Stromal cell of bone marrow (primary cell): Measurements from ENCODE around the gene HOXC13.

Experiments used
- DNase-seq: peaks from one replicate; pipeline ENCODE4 v3.0.0-alpha.2; 2012; ENCODE audit warnings: low read depth

Gene HOXC13

DNA sequence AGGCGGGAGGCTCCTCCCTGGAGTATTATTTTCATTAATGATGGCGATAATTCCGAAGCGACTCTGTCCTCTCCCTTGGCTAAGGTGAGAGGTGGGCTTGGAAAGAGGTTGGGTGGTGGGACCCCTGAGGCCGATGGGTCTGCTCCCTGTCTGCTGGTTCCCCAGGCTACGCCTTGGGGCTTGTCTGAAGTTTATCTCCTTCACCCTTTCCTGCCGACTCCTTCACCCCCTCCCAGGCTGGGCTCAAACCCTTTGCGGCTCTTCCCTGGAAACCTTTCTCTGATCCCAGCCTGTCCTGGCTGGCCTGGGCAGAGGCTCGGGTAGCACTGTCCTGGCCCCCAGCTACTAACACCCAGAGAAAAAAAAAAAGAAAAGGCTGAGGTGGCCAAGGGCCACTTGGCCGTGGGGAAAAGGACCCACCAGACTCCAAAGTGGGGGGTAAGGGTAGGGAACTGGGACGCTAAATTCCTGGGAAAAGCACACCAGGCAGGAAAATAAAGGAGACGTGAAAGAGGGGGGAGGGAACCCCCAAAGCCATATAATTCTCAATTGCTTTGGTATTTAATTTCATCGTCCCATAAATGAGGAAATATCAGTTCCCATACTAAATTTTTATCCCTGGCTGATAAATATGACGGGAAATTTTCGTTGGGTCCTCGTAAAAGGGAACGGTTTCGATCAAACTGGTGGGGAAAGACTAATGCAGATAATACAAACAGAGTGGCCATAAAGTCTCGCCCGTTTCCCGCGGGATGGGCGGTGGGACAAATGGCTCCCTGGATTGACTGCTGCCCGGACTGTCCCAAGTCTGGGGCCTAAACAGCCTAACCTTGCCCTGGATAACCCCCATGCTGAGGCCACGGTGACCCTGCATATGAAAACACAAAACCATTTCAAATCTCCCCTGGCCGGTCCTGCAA, 44.3 kb downstream of the HOXC13 start:
- no peak for DNase-seq

- DNase-seq = no peak
These were observed 44.9 kb downstream of the HOXC13 start for GRCh38 chr12:53983568-53983949.

DNA sequence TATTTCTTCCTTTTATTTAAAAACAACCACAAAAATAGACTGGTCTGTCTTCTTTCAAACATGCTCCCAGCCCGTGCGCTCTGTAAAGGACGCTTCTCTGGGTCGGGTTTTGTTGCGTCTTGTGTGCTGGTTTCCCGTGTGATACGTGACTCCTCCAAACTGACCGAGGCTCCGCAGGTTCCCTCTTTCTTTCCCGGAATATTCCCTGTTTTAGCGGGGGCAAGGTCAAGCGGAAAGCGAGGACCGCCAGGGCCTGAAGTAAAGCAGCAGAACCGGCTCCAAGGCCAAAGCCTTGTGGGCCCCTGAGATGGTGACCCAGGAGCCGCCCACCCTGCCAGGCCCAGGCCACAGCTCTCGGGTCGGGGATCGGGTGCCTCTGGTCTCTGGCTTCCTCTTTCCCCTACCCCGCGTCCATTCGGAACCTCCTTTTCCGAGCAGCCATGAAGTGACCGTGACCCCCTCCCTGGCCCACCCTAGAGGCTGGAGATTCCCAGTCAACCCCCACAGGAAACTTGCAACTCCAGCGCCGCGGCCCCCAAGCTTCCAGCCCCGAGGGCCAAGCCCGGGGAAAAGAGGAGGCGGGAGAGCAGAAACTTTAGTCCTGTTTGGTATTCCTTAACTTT, 45.4 kb downstream of the HOXC13 start:
- DNase-seq = no peak

DNA sequence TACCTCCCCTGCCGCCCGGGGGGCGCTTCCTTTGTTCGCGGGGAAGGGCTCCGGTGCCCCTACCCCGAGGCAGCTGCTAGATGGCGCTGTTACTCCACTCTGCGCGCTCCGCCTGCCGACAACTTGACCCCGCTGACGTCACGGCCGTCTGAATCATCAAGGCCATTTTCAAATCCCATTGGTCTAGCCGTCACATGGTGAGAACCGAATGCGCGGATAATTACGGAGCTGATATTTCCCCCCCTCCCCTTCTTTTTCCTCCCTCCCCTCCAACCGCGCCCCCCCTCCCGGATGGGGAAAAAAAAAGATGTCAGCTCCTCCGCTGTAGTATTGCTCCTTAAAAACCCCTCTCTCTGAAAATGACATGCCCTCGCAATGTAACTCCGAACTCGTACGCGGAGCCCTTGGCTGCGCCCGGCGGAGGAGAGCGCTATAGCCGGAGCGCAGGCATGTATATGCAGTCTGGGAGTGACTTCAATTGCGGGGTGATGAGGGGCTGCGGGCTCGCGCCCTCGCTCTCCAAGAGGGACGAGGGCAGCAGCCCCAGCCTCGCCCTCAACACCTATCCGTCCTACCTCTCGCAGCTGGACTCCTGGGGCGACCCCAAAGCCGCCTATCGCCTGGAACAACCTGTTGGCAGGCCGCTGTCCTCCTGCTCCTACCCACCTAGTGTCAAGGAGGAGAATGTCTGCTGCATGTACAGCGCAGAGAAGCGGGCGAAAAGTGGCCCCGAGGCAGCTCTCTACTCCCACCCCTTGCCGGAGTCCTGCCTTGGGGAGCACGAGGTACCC, 46.5 kb downstream of the HOXC13 start, which contains the start of gene HOXC10:
Gene HOXC10 (plus strand): TSS at position 246 of the 791 bp plus-strand sequence. CDS start 114 bp downstream, at position 360.
- peak; percentile 97 for DNase-seq

DNA sequence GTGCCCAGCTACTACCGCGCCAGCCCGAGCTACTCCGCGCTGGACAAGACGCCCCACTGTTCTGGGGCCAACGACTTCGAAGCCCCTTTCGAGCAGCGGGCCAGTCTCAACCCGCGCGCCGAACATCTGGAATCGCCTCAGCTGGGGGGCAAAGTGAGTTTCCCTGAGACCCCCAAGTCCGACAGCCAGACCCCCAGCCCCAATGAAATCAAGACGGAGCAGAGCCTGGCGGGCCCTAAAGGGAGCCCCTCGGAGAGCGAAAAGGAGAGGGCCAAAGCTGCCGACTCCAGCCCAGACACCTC, 47.0 kb downstream of the HOXC13 start:
- DNase-seq = no peak

GRCh38 chr12:53985994-53986685, 47.5 kb downstream of the HOXC13 start:
- DNase-seq = no peak

GRCh38 chr12:53986686-53987483, 48.3 kb downstream of the HOXC13 start:
- DNase-seq = no peak

DNA sequence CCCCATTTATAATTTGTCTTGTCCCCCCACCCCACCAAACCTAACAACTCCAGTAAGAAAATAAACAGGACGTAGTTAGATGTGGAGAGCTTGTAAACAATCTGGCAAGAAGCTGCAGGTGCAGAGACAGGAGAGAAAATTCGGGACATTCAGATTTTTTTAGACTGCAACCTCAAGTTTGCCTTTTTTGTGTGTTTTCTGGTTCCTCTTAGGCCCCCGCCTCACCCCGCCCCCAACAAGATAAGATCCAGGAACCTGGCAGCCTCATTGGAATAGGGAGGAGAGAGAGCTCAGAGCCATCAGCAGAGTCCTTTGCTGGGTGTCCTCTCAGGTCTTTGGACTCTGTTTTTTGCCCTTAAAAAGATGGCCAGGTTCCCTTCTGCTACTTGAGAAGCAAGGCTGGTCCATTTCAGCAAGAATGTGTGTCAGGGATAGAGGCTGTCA, 49.2 kb downstream of the HOXC13 start:
- no peak for DNase-seq

DNA sequence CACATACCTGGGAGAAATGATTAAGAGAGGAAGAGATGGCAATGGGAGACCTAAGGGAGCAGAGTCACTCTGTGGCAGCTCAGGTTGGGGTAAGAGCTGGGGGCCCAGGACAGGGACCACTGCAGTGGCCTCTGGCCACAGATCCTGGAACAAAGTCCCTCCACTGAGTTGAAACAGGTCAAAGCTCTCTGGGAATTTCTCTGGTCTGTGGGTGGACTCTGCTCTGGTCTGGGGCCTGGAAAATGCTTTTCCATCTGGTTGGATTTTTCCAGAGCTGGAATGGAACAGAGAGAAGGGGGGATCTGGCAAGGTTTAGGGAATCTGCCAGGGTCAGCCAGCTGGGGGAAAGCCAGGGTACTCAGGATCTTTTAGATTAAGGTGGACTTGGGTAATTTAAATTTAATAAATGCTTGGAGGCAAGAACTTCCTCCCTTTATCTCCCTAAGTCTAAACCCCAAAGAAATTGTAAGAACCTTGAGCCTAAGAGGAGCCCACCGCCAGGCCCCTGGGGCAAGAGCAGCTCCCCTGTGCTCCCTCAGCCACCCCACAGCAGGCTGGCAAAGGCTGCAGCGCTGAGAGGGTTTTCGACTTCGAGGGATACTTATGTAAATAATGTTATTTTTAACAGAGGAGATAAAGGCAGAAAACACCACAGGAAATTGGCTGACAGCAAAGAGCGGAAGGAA, 50.1 kb downstream of the HOXC13 start:
- no peak for DNase-seq

GRCh38 chr12:53989227-53990113, 50.8 kb downstream of the HOXC13 start:
- peak; percentile 80 for DNase-seq

GRCh38 chr12:53990311-53991076, 51.9 kb downstream of the HOXC13 start:
- DNase-seq = no peak

DNA sequence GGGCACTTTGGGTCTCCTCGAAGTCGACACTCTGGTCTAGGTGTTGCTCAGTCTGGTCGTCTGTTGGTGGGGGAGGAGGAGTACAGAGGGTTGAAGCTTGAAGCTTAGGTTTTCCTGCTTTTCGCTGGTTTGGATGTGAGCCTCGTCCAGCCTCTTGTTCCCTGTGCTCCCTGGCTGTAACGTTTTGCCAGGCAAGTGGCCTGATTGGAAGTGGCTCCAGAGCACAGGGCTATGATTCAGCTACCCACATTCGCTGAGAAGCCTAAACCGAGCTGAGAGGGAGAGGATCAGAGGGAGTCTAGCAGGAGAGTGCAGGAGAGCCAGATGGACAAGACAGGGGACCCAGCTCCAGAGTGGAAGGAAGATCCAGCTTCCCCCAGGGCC, 52.4 kb downstream of the HOXC13 start:
- peak; percentile 94 for DNase-seq

DNA sequence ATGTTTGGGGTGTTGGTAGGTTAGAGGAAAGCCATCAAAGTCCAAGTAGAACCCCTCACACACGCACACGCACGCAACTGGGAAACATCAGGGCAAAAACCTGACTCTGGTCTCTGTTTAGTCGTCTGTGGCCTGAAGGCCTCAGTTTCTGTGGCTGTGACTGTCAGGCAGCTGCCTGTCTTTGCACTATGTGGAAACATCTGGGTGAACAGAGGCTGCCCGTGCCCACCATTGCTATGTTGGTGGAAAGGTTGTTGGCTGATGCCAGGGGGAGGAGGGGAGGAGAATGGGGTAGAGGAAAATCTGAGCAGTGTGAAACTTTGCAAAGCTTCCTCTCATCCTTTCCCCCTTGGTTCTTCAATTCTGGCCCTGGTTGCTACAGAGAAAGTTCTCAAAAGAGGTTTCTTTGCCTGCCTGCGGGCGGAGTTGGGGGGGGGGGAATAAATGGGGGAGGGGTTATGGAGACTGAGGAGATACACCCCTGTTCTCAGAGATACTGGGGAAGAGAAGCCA, 53.8 kb downstream of the HOXC13 start:
- no peak for DNase-seq

DNA sequence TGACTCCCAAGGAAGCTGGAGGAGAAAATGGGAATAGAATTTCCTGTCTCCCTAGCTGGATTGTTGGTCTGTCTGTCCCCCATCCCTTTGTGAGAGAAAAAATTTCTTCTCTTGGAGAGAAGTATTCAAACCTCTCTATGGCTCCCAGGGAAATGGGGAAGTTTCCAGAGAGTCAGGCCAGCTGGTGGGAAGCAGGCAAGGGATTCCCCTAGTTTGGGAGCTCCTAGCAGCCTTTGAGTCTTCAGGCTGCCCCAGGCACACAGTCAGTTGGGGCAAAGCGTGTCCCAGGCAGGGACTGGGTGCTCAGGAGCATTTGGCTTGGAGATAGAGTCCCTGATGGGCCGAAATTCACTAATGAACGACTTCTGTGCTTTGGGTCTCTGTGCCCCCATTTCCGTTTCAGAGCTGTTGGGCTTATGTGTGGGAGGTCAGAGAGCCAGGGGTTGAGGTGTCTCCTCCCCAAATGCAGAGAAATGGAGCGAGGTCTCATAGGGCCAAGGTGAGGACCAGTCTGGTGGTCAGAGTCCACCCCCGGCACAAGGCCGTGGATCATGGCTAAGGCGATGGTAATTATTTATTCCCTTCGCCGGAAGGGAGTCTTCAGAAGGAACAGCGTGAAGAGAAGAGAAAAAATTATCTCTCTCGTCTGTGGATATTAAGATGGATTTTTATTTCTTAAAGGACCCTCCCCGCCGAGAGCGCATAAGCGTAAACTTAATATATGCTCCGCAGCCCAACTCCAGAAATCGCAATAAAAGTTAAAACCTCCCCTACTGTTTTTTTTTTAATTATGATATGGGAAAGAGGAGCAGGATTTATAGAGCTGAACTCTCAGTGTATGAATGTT, 54.8 kb downstream of the HOXC13 start:
- DNase-seq = no peak

GRCh38 chr12:53994009-53994263, 55.3 kb downstream of the HOXC13 start:
- DNase-seq = no peak

GRCh38 chr12:53994264-53995001, 55.8 kb downstream of the HOXC13 start:
- DNase-seq = no peak

GRCh38 chr12:53995002-53995377, 56.4 kb downstream of the HOXC13 start:
- no peak for DNase-seq
